GM18951 (cell line): ENCODE results near the gene HNRNPC.
A peak's percentile ranks its signal among the peaks of the same experiment; 100 is the strongest.
"Not testable (repeated sequence)": the region's sequence is repeated elsewhere in the genome, so short reads cannot be mapped to it uniquely, and the experiment has no call there.

Experiments
- POLR2A ChIP-seq: IDR thresholded peaks from 4 replicates; pipeline ENCODE4 v1.6.1; 2011; ENCODE audit warnings: mild to moderate bottlenecking; ENCODE audit not compliant: insufficient read length, insufficient read depth; ENCODE audit errors: extremely low read depth
- in situ Hi-C: fragments of 300-500 bp; cut with MboI; formaldehyde crosslinking; loops from one replicate; pipeline ENCODE4 v1.12.0; 2022; ENCODE audit warnings: low sequenced_read_pairs, mixed read lengths, inconsistent platforms; ENCODE audit not compliant: unreplicated experiment

HNRNPC gene

DNA sequence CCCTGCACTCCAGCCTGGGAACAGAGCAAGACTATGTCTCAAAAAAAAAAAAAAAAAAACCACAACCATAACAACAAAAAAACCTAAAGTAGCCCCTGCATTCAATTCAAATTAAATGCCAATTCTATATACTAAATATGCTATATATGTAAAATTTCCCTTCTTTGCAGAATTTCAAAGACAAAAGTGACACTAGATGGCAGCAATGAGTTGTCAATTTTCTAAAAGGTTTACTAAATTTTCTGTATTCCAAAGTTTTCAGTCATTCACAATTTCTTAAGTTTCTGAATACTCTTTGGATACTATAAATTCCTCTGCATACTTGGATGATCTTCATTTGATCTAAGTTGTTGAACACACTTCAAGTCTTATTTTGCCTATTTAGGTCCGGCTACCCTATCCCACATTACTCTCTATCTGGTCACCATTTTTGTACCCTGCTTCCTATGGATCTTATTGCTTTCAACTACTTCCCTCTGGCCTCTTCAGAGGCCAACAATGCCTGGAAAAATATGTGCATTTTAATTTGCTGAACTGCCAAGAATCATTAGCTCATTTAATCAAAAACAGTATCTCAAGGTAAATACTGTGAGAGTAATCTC, 27.9 kb downstream of the HNRNPC start:
- in situ Hi-C loops = loop anchor here (10.0 kb wide), 1 partner anchor 133 kb away; no protein-coding TSS in a partner anchor

DNA sequence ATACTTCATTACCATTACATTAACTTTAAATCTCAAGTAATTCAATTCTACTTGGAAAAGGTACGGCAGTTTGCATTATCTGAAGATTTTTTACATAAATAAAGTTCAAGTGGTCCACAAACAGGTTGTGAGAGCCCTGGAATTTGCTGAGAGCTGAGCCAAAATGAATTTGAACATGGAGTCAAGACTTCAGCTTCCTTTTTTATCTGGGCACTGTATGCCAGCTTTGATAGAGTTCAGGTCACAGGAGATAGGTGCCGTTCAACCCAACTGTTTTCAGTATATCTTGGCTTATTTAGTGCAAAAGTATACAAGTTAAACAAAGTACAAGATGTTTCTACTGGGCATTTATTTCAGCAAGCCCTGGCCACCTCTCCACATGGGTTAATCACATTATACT, 28.8 kb downstream of the HNRNPC start:
- in situ Hi-C loops = loop anchor here (10.0 kb wide), 1 partner anchor 134 kb away; no protein-coding TSS in a partner anchor
- TF ChIP-seq POLR2A = no peak

More for the DNA sequence above, 27.9 kb downstream of the HNRNPC start:
- TF ChIP-seq POLR2A = no peak

DNA sequence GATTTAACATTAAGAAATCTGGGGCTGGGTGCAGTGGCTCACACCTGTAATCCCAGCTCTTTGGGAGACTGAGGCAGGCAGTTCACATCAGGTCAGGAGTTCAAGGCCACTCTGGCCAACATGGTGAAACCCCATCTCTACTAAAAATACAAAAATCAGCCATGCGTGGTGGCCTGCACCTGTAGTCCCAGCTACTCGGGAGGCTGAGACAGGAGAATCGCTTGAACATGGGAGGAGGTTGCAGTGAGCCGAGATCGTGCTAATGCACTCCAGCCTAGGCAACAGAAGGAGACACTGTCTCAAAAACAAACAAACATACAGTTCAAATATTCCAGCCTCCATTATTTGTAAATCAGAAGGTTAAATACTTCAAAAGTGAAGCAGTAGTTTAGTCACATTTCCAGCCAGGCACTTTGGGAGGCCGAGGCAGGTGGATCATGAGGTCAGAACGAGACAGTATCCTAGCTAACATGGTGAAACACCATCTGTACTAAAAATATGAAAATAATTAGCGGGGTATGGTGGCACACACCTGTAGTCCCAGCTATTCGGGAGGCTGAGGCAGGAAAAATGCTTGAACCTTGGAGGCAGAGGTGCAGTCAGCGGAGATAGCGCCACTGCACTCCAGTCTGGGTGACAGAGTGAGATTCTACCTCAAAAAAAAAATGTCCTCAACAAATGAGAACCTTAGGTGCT, 30.3 kb downstream of the HNRNPC start:
- TF ChIP-seq POLR2A = no peak
- in situ Hi-C loops = no loop called here

DNA sequence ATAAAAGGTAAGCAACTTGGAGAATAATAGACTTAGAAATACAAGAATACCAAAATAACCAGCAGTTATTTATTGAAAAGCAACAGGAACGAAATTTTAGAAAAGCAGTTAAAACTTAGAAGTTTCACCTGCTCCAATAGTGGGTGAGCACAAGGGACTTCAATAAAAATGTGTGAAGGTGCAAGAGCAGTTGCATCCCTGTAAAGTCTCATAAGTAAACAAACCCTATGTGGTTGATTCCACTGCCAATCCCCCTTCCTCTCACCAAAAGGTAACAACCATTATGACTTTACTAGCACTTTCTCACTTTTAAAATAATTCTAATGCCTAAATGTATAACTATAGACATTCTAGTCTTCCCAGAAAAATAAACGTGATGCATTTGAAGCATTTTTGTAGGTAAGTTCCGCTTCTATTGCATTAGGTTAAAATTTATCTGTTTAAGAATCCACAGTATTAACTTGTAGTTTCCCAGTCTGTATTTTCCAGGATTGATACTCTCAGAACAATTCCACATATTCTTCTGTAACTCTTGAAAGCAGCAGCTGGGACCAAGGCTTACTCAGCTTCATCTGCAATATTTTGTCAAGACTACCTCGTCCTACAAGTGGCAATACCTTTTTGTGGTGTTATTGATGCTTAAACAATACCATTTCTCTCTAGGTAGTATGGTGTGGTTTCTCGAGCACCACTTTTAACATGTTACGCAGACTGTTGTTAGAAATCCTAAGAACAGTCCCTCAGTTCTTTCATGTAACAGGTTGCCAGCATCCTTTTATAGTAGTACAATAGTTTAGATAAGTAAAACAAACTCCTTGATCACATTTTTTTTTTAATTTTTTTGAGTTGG, 32.1 kb downstream of the HNRNPC start:
- in situ Hi-C loops = no loop called here
- TF ChIP-seq POLR2A = no peak

DNA sequence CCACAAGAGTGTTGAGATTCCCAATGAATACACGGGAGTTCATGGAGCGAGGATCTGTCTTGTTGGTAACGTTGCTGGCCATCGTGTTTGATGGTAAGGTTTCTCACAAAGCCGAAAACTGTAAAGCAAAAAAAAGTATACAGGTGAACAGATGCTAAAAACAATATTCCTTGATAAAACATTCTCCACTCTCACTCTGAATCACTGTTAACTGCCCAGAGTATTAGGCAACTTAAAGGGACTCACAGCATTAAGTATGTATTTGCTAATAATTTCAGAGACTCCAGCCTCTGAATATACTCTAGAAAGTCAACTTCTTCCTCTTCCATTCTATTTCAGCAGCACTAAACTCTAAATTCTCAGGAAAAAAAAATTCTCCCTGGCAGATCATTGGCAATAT, 35.1 kb downstream of the HNRNPC start:
- in situ Hi-C loops = no loop called here
- TF ChIP-seq POLR2A = no peak

DNA sequence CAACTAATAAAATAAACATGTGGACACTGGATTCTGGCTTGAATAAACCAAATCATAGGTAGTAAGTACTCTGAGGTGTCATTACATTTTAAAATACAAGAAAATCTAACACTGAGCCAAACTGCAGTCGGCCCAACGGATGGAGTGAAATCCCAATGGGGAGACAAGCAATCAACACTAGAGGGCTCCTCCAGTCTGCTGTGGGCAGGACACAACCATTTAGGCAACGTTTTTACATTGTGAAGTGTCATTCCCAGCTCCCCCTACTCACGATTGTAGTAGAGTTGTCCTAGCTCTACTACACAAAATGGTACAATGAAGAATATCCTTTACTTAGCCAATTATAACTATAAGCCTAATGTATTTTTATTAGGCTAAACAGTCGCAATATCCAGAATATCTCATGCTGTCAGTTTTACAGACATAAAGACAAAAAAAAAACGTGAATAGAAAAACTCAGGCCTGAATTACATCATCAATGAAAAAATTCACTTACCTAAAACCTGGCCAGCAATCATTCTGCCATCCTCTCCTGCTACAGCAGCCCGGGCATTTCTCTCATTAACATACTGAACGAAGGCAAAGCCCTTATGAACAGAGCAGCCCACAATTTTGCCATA, 35.7 kb downstream of the HNRNPC start:
- in situ Hi-C loops = no loop called here
- peak; percentile 27 for TF ChIP-seq POLR2A

DNA sequence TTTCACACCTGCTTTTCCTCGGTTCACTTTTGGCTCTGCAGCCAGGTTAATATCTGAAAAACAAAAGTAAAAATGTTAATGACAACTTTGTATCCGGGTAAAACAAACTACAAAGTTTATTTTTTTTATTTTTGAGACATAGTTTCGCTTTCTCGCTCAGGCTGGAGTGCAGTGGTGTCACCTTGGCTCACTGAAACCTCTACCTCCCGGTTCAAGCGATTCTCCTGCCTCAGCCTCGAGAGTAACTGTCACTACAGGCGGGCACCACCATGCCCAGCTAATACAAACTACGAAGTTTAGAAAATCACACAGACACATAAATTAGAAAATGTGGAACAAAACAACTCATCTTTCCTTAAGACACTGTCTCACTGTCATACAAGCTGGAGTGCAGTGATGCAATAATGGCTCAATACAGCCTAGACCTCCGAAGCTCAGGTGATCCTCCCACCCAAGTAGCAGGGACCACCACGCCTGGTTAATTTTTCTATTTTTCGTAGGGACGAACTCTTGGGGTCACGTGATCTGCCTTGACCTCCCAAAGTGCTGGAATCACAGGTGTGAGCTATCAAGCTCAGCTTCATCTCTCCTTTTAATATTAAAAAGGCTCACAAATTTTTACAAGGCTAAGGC, 38.1 kb downstream of the HNRNPC start:
- in situ Hi-C loops = no loop called here
- TF ChIP-seq POLR2A = no peak

DNA sequence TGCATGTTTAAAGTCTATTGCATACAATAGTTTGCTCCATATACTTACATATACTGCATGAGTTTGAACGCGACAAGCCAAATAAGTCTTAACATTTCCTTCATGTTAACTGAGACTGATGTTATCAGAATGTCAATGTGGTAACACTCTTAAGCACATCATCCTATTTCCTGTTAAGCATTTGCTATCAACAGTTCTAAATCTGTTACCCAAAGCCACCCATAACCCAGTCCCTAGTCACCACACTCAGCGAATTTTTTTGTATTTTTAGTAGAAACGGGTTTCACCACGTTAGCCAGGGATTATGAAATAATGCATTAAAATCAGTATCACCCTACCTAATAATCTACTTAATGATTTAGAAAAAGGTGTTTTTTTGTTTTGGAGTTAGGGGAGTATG, 39.4 kb downstream of the HNRNPC start:
- TF ChIP-seq POLR2A = no peak
- in situ Hi-C loops = no loop called here

DNA sequence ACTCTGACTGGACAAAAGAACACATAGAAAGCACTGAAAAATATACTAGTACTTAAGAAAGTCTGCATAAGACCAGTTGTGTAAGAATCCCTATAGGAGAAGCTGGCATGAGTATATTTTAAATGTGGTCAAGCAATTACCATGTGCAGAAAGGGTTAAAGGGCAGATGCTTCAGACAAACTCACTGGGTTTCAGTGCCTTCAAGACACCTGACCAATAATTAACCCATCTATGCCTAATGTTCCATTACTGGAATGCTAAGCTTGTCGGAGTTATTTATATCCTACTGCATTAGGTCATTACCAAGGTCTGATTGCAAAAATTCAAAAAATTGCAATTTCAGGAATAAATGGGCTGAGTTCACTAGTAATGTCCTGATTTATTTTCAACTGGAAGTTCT, 41.3 kb downstream of the HNRNPC start:
- in situ Hi-C loops = no loop called here
- TF ChIP-seq POLR2A = no peak

DNA sequence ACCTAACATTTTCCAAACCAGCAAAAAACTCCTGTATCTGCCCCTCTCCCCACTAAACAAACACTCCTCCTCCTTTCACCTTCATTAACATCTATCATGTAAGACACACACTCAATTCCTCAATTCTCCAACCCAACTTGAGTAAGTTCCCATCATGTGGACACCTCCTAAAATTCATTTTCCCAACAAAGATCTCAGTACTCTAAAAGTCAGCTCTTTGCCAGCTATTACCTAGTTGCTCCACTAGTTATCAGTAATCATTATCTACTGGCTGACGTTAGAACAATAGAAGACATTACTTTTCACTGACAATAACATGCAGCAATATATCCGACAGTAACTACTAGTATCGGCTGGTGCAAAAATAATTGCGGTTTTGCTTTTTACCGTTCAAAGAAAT, 42.1 kb downstream of the HNRNPC start:
- in situ Hi-C loops = no loop called here
- TF ChIP-seq POLR2A = no peak

DNA sequence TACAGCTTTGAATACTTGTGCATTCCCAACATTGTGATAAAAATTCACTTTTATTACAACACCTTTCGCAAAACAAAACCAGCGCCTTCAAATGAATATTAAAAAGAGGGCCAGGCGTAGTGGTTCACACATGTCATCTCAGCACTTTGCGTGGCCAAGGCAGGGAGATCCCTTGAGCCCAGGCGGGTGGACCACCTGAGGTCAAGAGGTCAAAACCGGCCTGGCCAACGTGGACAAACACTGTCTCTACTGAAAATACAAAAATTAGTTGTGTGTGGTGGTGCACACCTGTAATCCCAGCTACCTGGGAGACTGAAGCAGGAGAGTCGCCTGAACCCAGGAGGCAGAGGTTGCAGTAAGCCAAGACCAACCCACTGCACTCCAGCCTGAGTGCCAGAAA, 42.8 kb downstream of the HNRNPC start:
- peak; percentile 29 for TF ChIP-seq POLR2A
- in situ Hi-C loops = no loop called here

DNA sequence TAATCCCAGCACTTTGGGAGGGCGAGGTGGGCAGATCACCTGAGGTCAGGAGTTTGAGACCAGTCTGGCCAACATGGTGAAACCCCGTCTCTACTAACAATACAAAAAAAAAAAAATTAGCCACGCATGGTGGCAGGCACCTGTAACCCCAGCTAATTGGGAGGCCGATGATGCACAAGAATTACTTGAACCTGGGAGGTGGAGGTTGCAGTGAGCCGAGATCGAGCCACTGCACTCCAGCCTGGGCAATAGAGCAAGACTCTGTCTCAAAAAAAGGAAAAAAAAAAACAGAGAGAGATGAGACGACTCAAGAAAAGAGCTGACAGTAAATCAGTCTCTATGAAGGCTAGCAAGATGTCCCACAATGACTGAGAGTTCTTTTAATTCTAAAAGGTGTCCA, 44.1 kb downstream of the HNRNPC start:
- in situ Hi-C loops = not testable (repeated sequence)
